Right forelimb (tissue), 1 donor: ENCODE results near the gene TPRG1.
A peak's percentile ranks its signal among the peaks of the same experiment; 100 is the strongest.

Experiments used
- DNase-seq: peaks from one replicate; pipeline ENCODE4 v3.0.0-alpha.2; 2018

Gene TPRG1

DNA sequence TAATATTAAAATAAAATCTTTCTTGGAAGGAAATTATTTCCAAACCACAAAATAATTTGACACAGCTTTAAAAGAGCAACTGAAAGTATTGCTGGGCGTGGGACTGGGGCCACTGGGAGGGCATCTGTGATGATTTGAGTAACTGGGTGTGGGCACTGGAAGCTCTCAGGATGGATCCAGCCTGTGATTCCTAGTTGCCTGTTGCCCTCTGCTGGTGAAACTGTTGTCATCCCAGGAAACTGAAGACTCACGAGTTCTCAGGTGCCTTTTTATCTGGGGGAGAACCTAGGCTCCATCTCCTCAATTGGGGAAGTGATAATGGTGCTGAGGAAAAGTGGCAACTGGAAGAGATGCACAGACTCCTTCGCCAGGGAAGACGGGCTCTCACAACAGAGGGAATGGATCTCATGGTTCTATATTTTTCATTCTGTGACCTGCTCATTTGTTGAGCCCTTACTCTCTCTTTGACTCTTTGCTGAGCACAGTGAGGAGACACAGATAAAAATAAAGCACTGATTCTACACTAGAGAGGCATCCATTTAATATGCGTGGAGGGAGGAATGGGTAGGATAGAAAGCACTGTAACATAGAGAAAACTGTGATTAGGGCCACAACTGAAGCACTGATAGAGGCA, 61.6 kb downstream of the TPRG1 start:
- peak; percentile 69 for DNase-seq

- no peak for DNase-seq
These were observed 63.4 kb downstream of the TPRG1 start for GRCh38 chr3:189235214-189235613.

DNA sequence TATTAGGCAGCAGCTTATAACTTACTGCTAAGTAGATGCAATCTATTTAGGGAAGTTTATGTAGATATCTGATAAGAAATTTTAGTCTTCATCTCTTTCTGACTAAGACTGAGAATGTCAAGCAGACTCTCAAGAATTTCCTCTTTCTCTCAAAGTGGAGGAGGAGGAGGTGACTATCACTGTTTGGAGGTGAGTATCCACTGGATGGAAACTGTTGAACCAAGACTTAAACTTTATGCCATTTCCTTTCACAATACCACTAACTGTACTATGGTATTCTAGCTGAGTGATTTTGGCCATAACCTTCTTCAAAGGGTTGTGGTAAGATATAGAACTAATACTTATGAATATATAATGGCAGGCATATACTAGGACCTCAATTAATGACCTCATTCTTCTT, 64.6 kb downstream of the TPRG1 start:
- no peak for DNase-seq

DNA sequence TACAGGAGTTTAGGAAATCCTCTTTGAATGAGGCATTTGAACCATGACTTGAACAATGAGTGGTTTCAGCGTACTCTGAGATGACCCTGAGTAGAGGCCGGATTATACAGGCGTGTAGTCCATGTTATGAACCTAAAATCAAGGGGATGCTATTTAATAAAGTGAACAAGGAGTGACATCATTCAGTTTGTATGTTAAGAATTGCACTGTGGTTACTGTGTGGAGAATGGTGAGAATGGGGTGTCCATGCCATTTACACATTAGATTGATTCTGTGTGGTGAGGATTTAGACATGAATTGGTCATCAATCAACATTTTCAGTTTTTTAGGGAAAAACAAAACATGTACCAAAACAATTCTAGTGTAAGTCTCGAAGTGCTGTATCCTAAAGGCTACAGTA, 65.8 kb downstream of the TPRG1 start:
- DNase-seq: no peak

DNA sequence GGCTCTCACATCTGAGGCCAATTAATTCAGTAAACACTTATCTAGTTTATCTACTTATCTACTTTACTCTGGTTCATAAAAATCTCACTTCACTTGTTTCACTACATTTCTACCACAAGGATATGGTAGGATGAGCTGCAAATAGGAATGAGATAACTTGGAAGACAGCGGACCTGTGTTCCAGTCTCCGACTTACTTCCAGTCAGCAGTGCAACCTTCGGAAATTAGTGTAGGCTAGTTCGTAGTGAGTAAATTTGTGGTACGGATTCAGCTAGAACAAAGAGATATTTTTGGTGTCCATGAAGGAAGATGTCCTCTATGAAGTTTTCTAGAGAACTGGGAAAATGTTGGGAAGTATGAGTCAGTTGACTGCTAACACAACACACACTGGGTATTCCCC, 66.3 kb downstream of the TPRG1 start:
- no peak for DNase-seq

- no peak for DNase-seq
These were observed 67.8 kb downstream of the TPRG1 start for GRCh38 chr3:189239616-189240015.

DNA sequence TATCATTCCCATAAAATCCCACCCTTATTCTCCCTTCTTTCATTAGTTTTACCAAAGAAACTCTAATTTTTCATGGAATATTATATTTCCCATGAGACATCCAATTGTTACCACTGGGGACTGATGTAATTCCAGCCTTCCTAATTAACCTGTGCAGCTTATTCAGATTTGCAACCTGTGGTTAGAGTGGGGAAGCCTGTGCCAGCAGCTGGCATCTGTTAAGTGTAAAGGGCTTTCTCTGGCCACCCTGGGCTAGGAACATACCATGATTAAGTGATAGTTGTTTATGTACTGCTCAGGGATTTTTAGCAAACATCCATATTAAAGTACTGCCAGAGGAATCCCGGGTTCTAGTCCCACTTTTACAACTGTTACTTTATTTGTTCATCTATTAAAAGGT, 78.2 kb downstream of the TPRG1 start:
- no peak for DNase-seq

DNA sequence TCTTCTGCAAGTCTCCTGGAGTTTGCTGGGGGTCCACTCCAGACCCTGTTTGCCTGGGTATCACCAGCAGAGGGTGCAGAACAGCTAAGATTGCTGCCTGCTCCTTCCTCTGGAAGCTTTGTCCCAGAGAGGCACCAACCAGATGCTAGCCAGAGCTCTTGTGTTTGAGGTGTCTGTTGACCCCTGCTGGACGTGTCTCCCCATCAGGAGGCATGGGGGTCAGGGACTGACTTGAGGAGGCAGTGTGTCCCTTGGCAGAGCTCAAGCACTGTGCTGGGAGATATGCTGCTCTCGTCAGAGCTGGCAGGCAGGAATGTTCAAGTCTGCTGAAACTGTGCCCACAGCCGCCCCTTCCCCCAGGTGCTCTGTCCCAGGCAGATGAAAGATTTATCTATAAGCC, 86.5 kb downstream of the TPRG1 start:
- DNase-seq: no peak

DNA sequence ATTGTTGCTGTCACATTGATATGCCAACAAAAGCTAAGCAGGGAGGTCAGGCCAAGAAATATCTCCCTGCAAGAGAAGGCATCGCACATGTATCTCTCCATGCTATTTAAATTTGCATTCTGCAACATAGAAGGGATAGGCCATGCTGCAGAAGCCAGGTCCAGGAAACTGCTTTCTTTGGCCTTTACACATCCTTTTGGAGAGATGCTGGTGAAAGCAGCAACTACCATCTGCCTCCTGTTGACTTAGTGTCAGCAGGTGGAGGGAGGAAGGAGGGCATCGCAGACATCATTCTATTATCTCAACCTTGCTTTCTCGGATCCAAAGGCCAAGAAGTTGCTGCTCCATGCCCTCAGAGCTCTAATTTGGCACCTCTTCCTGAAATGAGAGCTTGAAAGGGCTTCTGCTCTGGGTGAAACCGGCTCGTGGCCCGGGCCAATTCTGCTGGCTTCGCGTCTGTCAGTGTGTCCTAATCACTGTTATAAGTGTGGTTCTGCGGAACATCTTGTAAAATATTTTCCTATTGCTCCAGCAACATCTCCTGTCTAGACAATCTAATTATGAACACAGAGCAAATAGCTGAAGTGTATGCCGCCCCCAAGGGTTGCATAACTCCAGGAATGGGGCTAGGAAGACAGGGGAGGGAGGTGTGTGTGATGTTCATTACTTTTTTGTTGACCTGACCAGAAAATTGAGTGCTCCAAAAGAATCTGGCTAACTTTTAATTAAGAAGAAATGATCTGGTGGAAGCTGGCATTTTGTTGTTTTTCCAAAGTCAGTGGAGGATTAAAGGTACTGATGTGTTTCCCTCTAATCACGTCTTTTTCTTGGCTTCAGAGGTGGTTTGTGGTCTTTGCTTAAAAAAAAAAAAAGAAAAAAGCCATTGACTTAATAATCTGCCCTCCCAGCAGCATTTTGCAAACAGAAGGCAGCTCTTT, 89.1 kb downstream of the TPRG1 start:
- no peak for DNase-seq

DNA sequence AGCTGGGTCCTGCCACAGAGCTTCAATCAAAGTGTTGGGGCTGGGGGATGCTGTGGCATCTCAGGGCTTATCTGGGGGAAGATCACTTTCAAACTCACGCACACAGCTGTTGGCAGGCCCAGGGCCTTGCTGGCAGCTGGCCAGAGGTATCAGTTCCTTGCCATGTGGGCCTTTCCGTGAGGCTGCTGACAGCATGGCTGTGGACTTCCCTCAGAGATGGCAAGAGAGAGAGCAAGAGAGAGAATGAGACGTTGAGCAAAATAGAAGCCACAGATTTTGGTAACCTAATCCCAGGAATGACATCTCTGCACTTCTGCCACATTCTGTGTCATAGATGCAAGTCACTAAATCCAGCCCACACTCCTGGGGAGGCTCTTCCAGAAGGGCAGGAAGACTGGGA, 91.0 kb downstream of the TPRG1 start:
- peak; percentile 47 for DNase-seq

- DNase-seq: no peak
These were observed 96.3 kb downstream of the TPRG1 start for GRCh38 chr3:189267981-189268613.

GRCh38 chr3:189269365-189269764, 97.6 kb downstream of the TPRG1 start:
- DNase-seq: no peak

DNA sequence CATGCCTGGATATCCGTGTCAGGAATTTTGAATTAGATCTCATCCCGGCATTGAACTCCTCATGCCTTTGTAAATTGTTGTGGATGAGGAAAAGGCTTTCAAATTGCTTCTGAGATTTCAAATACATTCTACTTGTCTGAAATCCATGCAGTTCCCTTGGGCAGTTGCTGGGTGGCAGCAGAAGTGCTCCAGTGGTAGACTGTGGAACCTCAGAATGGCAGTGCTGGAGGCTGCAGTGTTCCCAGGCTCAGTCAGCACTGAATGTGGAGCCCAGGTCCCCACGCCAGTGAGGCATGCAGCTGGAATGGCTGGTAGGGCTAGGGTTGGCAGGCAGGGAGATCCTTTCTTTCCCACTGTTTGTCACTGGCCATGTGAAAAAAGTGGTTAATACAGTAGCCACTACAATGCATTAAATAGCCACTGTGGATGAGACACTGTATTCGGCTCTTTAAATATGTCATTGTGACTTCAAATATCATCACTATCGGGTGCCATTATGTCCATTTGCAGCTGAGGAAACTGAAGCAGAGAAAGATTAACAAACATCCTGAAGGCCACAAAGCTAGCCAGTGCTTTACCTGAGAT, 98.6 kb downstream of the TPRG1 start:
- no peak for DNase-seq

DNA sequence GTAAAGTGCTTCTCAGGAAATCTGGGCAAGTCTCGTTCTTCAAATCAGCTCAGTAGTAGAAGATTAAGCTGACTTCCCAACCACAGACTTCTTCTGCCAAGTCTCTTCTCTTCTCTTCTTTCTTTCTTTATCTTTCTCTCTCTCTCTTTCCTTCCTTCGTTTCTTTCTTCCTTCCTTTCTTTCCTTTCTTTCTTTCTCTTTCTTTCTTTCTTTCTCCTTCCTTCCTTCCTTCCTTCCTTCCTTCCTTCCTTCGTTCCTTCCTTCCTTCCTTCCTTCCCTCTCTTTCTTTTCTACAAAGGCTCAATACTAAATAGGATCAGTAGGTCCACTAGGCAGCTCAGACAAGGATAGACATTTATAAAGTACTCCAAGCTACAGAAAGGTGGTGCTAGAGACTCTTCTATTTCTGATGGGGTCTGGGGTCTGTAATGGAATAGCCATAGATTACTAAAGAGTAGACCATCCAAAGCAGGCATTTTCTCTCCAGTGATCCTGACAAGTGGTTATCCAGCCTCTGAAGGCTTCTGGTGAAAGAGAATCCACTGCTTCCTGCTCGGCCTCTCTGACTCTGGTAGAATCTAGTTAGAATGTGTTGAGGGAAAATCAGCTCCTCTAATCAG, 100.8 kb downstream of the TPRG1 start:
- no peak for DNase-seq

- DNase-seq: no peak
These were observed 102.0 kb downstream of the TPRG1 start for GRCh38 chr3:189273736-189274135.

- DNase-seq: no peak
These were observed 103.4 kb downstream of the TPRG1 start for GRCh38 chr3:189275182-189275581.

DNA sequence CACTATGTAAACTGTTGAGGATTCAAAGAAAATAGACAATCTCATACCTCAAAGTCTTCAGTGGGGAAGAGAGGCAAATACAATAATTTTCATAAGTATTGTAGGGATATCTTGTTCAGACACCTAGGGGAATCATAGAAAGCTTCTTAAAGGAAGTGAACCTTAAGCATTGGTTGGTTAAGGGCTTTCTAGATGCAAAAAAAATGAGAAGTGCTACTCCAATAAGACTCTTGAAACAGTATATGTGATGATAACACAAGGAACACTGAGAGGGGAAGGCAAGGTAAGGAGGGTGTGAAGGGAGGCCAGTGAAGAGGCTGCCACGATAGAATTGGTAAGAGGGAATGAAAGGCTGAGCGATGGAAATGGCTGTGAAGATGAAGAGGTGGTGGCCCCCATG, 104.1 kb downstream of the TPRG1 start:
- DNase-seq: no peak

DNA sequence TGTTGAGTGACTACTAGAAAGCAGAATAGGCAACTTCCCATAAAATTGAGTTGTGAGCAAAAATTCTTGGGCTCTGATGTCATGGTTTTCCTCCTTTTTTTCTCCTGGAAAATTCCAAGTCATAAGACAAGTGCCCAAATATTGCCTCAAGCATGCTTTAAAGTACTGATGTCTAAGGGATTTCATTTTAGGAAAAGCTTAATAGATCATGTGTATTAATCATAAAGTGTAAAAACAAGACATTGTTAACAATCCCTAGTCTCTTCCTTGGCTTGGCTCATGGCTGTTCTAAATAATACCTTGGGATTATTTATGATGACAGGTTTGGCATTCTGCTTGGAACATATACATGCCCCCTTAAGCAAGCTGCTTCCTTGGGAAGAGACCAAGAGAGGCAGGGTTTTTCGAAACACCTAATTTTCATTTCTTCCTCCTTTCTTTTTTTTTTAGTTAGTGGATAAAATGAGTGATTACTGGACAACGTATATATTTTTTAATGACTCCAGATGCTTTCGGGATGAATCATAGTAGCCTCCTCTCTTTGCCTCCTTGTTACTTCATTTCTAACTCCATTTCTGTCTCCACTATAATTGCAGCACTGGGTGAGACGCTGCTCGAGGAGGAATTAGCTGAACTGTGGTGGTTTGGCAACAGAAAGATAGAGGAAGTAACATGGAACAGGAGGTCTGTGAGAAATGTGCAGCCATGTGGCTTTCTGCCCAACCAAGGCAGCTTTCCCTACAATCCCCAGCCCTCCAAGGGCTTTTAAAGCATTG, 104.9 kb downstream of the TPRG1 start:
- DNase-seq: peak; percentile 70

DNA sequence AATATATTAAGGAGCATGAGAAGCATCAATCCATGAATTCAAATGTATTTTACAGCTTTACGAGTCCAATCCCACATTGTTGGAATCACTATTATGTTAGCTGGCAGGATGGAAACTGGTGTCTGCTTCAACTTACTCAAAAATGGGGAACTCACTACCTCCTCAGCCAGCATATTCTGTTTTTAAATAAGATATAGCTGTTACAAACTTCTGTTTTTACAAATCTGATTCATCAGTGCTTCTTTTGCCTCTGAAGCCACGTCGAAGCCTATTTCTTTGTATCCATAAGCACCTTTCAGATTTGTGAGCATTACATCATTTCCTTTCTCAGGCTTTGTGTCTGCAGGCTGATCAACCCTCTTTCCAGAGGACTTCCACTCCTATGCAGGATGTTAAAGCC, 105.9 kb downstream of the TPRG1 start:
- DNase-seq: no peak

GRCh38 chr3:189278221-189278620, 106.5 kb downstream of the TPRG1 start:
- DNase-seq: no peak

DNA sequence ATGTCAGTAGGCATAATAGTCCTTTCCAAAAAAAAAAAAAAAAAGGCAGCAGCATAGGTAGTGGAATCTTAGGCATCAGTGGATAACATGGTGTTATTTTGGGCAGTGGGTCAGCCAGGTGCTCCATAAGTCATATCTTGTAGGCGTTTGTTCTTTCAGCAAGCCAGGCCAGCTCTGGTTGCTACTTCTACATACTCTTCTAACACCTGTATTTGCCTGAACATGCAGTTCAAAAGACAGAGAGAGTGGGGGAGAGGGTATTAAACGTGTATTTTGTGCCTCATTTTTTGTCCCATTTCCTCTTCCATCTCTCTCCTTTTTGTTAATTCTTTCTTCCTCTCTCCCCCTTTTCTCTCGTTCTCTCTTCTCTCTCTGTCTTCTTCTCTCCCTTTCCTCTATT, 110.4 kb downstream of the TPRG1 start:
- no peak for DNase-seq

- DNase-seq: no peak
These were observed 111.0 kb downstream of the TPRG1 start for GRCh38 chr3:189282741-189283140.
